MCF 10A (cell line): Measurements from ENCODE around the gene NIT1. TPM values are rescaled to one million over a fixed set of nuclear protein-coding genes. Genes with fewer than 3 reads are reported as not detected.

Source experiments
- BruUV-seq: library from RNA; stranded (reverse); fragments of 400-500 nt; replicated peaks from 2 replicates; lab custom pipeline; 2021; lab: Mats Ljungman, UMichigan
- CTCF ChIA-PET: fragments of 300-600 bp; sonication (Branson Sonifier 250); formaldehyde crosslinking; extraction: SDS; loops from one replicate; lab custom pipeline; 2021; ENCODE audit warnings: antibody characterized with exemption, inconsistent platforms; lab: Yijun Ruan, JAX
- POLR2A ChIA-PET: fragments of 300-600, 350-650 bp; sonication (Branson Sonifier 250); formaldehyde crosslinking; extraction: SDS; loops from one replicate; lab custom pipeline; 2020; ENCODE audit warnings: antibody characterized with exemption, inconsistent platforms; lab: Yijun Ruan, JAX
- DNase-seq: peaks from one replicate; pipeline ENCODE4 v3.0.0-alpha.2; 2018; ENCODE audit not compliant: unreplicated experiment
- H3K27ac Mint-ChIP-seq: one replicate; pipeline ENCODE4 v1.8.0; 2022; ENCODE audit warnings: mild to moderate bottlenecking, low read depth, mixed read lengths; ENCODE audit not compliant: unreplicated experiment
- H3K27me3 Mint-ChIP-seq: one replicate; pipeline ENCODE4 v1.8.0; 2022; ENCODE audit warnings: mixed read lengths; ENCODE audit not compliant: insufficient read depth, unreplicated experiment
- H3K36me3 Mint-ChIP-seq: one replicate; pipeline ENCODE4 v1.8.0; 2022; ENCODE audit warnings: mild to moderate bottlenecking, moderate library complexity, mixed read lengths; ENCODE audit not compliant: insufficient read depth, unreplicated experiment
- H3K4me1 Mint-ChIP-seq: one replicate; pipeline ENCODE4 v1.8.0; 2022; ENCODE audit warnings: mixed read lengths; ENCODE audit not compliant: insufficient read depth, unreplicated experiment
- H3K4me3 Mint-ChIP-seq: one replicate; pipeline ENCODE4 v1.8.0; 2022; ENCODE audit warnings: mild to moderate bottlenecking, moderate library complexity, mixed read lengths; ENCODE audit not compliant: unreplicated experiment
- H3K9me3 Mint-ChIP-seq: one replicate; pipeline ENCODE4 v1.8.0; 2022; ENCODE audit warnings: mixed read lengths; ENCODE audit not compliant: unreplicated experiment
- intact Hi-C: fragments of 100-400 bp; cut with micrococcal nuclease; formaldehyde crosslinking; loops from 2 replicates; pipeline ENCODE4 v1.14.1; 2022
- total RNA-seq: library from RNA; stranded (reverse); gene quantifications from 2 replicates; pipeline ENCODE4 v1.2.3, GENCODE V29; 2022
- TF ChIP-seq, protein P1 (sequence below): fragments of 200-600 bp; IDR thresholded peaks from one replicate; pipeline ENCODE4 v1.8.0; 2022; ENCODE audit warnings: antibody characterized with exemption, mild to moderate bottlenecking; ENCODE audit not compliant: unreplicated experiment

The NIT1 gene
- total RNA-seq, 1 experiment from 2014 or later, result 73.4 TPM

DNA sequence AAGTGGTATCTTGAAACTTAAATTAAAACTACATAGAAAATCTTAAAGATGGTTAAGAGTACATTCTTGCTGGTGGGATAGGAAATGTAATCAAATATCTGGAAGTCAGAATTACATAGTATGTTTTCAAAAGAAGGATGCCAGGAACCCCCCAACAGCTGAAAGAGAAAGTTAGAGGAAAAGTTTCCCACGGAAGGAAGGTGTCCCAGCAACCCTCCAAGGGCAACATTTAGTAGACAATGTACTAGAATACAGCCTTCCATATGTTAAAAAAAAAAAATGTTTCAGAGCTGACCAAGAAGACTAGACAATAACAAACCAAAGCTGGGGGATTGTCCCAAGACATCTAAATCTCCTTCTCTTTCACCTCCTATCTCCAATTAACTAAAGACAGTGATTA lies 12.4 kb downstream of the NIT1 start:
- Mint-ChIP-seq H3K4me3 (no peak overlapping the region), H3K27ac (no peak overlapping the region), H3K36me3 (peaks cover 56% of the 10 kb centered on the region), H3K27me3 (no peaks in the 10 kb centered on the region), H3K4me1 (peaks cover 33% of the 10 kb centered on the region), H3K9me3 (no peaks in the 10 kb centered on the region)
- TF ChIP-seq, protein P1, sequence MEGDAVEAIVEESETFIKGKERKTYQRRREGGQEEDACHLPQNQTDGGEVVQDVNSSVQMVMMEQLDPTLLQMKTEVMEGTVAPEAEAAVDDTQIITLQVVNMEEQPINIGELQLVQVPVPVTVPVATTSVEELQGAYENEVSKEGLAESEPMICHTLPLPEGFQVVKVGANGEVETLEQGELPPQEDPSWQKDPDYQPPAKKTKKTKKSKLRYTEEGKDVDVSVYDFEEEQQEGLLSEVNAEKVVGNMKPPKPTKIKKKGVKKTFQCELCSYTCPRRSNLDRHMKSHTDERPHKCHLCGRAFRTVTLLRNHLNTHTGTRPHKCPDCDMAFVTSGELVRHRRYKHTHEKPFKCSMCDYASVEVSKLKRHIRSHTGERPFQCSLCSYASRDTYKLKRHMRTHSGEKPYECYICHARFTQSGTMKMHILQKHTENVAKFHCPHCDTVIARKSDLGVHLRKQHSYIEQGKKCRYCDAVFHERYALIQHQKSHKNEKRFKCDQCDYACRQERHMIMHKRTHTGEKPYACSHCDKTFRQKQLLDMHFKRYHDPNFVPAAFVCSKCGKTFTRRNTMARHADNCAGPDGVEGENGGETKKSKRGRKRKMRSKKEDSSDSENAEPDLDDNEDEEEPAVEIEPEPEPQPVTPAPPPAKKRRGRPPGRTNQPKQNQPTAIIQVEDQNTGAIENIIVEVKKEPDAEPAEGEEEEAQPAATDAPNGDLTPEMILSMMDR, result no peak
- POLR2A ChIA-PET, result interaction anchor here (0.8 to 11.8 kb wide), 7 partner anchors 9 to 117 kb away, joined by 3 to 210 read pairs (median 4); partner anchors contain the start of genes F11R, PPOX and UFC1
- intact Hi-C loops, result loop anchor here (10.0 kb wide), 1 partner anchor 85 kb away; the partner anchor contains the start of gene USF1
- no peak for DNase-seq
- CTCF ChIA-PET, result interaction anchor here (1.1 kb wide), 1 partner anchor 12 kb away, joined by 3 read pairs; no protein-coding TSS in a partner anchor
- no TSS peak for BruUV-seq

GRCh38 chr1:161131523-161132409 lies 13.9 kb downstream of the NIT1 start:
- no TSS peak for BruUV-seq
- intact Hi-C loops, result loop anchor here (1.0 to 10.0 kb wide), 3 partner anchors 16 to 87 kb away; partner anchors contain the start of gene USF1
- Mint-ChIP-seq H3K9me3 (no peaks in the 10 kb centered on the region), H3K27me3 (no peaks in the 10 kb centered on the region), H3K27ac (no peak overlapping the region), H3K4me1 (peaks cover 30% of the 10 kb centered on the region), H3K36me3 (peaks cover 55% of the 10 kb centered on the region), H3K4me3 (no peak overlapping the region)
- POLR2A ChIA-PET, result interaction anchor here (0.6 to 11.8 kb wide), 28 partner anchors 9 to 618 kb away, joined by 3 to 210 read pairs (median 4); partner anchors contain the start of genes DUSP12, F11R, NDUFS2 and PPOX
- CTCF ChIA-PET, result interaction anchor here (0.5 to 1.4 kb wide), 7 partner anchors 10 to 296 kb away, joined by 3 to 5 read pairs (median 3); no protein-coding TSS in a partner anchor
- DNase-seq, result peak; percentile 34
- TF ChIP-seq, protein P1, result no peak

- H3K4me3 Mint-ChIP-seq, result no peak within 1 kb of the TSS
- no peaks in the 10 kb centered on the region for H3K9me3 Mint-ChIP-seq
- no TSS peak for BruUV-seq
- POLR2A ChIA-PET, result interaction anchor here (0.6 to 11.8 kb wide), 41 partner anchors 8 to 867 kb away, joined by 3 to 210 read pairs (median 5); partner anchors contain the start of genes ADAMTS4, B4GALT3, DUSP12 and F11R
- H3K27ac Mint-ChIP-seq, result no peak within 1 kb of the TSS
- H3K27me3 Mint-ChIP-seq, result no peaks in the 10 kb centered on the region
- intact Hi-C loops, result loop anchor here (1.0 to 10.0 kb wide), 3 partner anchors 17 to 88 kb away; partner anchors contain the start of gene USF1
- TF ChIP-seq, protein P1, result no peak
- CTCF ChIA-PET, result interaction anchor here (0.5 to 1.5 kb wide), 17 partner anchors 10 to 1374 kb away, joined by 3 to 6 read pairs (median 4); partner anchors contain the start of genes NIT1 and PFDN2
- H3K4me1 Mint-ChIP-seq, result peaks cover 23% of the 10 kb centered on the region
- peak; percentile 99 for DNase-seq
- H3K36me3 Mint-ChIP-seq, result peaks cover 55% of the 10 kb centered on the region
These were observed 14.7 kb downstream of the NIT1 start, which contains the start of gene DEDD for GRCh38 chr1:161132410-161133219. Gene DEDD (minus strand): TSS chr1:161132667. CDS start chr1:161124462, 8,205 bp downstream.
